SK-N-SH (cell line): ENCODE data around the gene MAP3K2.

Experiments
- CHD2 ChIP-seq: fragments of 150-350 bp; IDR thresholded peaks from 2 replicates; pipeline ENCODE4 v1.6.1; 2018; ENCODE audit warnings: low read length; ENCODE audit not compliant: partially characterized antibody
- CTCF ChIP-seq: fragments of 200-600 bp; sonication (generic); IDR thresholded peaks from 2 replicates; pipeline ENCODE4 v1.6.1; 2017; ENCODE audit warnings: antibody characterized with exemption, mild to moderate bottlenecking, moderate library complexity
- EP300 ChIP-seq, 2 experiments: IDR thresholded peaks; 2 replicates each; pipeline versions ENCODE4 v1.4.0 to v1.6.1; 2012; ENCODE audit warnings: borderline replicate concordance in 1 of 2, low read depth in 1 of 2, low read length in 1 of 2
- MAX ChIP-seq: IDR thresholded peaks from 2 replicates; pipeline ENCODE4 v1.4.0; 2012; ENCODE audit warnings: low read depth
- POLR2AphosphoS5 ChIP-seq: IDR thresholded peaks from 2 replicates; pipeline ENCODE4 v1.6.1; 2012; ENCODE audit warnings: low read depth, low read length
- RAD21 ChIP-seq: IDR thresholded peaks from 2 replicates; pipeline ENCODE4 v1.6.1; 2012; ENCODE audit warnings: mild to moderate bottlenecking, low read length
- RFX5 ChIP-seq: IDR thresholded peaks from 2 replicates; pipeline ENCODE4 v1.6.1; 2012; ENCODE audit warnings: mild to moderate bottlenecking, improper control_type of control experiment, low read length
- SIN3A ChIP-seq: IDR thresholded peaks from 2 replicates; pipeline ENCODE4 v1.6.1; 2012; ENCODE audit warnings: low read depth, mild to moderate bottlenecking, low read length, moderate library complexity, borderline replicate concordance
- USF1 ChIP-seq: IDR thresholded peaks from 2 replicates; pipeline ENCODE4 v1.4.0; 2012; ENCODE audit warnings: low read depth, borderline replicate concordance
- USF2 ChIP-seq: fragments of 150-350 bp; IDR thresholded peaks from 2 replicates; pipeline ENCODE4 v1.6.1; 2017; ENCODE audit warnings: antibody characterized with exemption, low read length, low read depth, borderline replicate concordance

- TF ChIP-seq CTCF = no peak
- no peak for TF ChIP-seq EP300 (IDR thresholded peaks at IDR 0.05; ENCODE audit: borderline replicate concordance in 1 of 2, low read depth in 1 of 2, low read length in 1 of 2)
- no peak for TF ChIP-seq POLR2AphosphoS5
- no peak for TF ChIP-seq MAX
- TF ChIP-seq SIN3A = no peak
- TF ChIP-seq RAD21 = no peak
- TF ChIP-seq CHD2 = no peak
- TF ChIP-seq USF2 = no peak
- no peak for TF ChIP-seq USF1
- no peak for TF ChIP-seq RFX5
Measured at GRCh38 chr2:127401757-127402695, 14.3 kb upstream of the MAP3K2 start.
